ENCODE results near the gene GRHL1.

Gene GRHL1

GRCh38 chr2:9972621-9973479 lies 21.4 kb downstream of the GRHL1 start:
- DNase-seq (ENCODE audit: low read depth), result no peak

GRCh38 chr2:9973690-9974089 lies 22.2 kb downstream of the GRHL1 start:
- no peak for DNase-seq (ENCODE audit: low read depth)

GRCh38 chr2:9974343-9974742 lies 22.9 kb downstream of the GRHL1 start:
- DNase-seq (ENCODE audit: low read depth), result no peak

GRCh38 chr2:9975328-9975727 lies 23.8 kb downstream of the GRHL1 start:
- DNase-seq (ENCODE audit: low read depth), result no peak

GRCh38 chr2:9975805-9976447 lies 24.4 kb downstream of the GRHL1 start:
- no peak for DNase-seq (ENCODE audit: low read depth)

GRCh38 chr2:9979977-9980376 lies 28.5 kb downstream of the GRHL1 start:
- no peak for DNase-seq (ENCODE audit: low read depth)

- no peak for DNase-seq (ENCODE audit: low read depth)
These were observed 29.0 kb downstream of the GRHL1 start for GRCh38 chr2:9980520-9980919.

- DNase-seq (ENCODE audit: low read depth), result no peak
These were observed 30.2 kb downstream of the GRHL1 start for GRCh38 chr2:9981655-9982054.

GRCh38 chr2:9982248-9982647 lies 30.8 kb downstream of the GRHL1 start:
- no peak for DNase-seq (ENCODE audit: low read depth)

GRCh38 chr2:9982891-9983290 lies 31.4 kb downstream of the GRHL1 start:
- no peak for DNase-seq (ENCODE audit: low read depth)

- no peak for DNase-seq (ENCODE audit: low read depth)
These were observed 32.1 kb downstream of the GRHL1 start for GRCh38 chr2:9983401-9984216.

GRCh38 chr2:9984217-9984739 lies 32.8 kb downstream of the GRHL1 start:
- DNase-seq (ENCODE audit: low read depth), result no peak

- no peak for DNase-seq (ENCODE audit: low read depth)
These were observed 33.5 kb downstream of the GRHL1 start for GRCh38 chr2:9984871-9985480.

- DNase-seq (ENCODE audit: low read depth), result no peak
These were observed 34.2 kb downstream of the GRHL1 start for GRCh38 chr2:9985531-9986328.

- no peak for DNase-seq (ENCODE audit: low read depth)
These were observed 36.8 kb downstream of the GRHL1 start for GRCh38 chr2:9988320-9988719.

GRCh38 chr2:9990736-9991135 lies 39.2 kb downstream of the GRHL1 start:
- no peak for DNase-seq (ENCODE audit: low read depth)

GRCh38 chr2:9991221-9991620 lies 39.7 kb downstream of the GRHL1 start:
- no peak for DNase-seq (ENCODE audit: low read depth)

GRCh38 chr2:9991829-9992273 lies 40.4 kb downstream of the GRHL1 start:
- DNase-seq (ENCODE audit: low read depth), result no peak

GRCh38 chr2:9992427-9993187 lies 41.1 kb downstream of the GRHL1 start:
- DNase-seq (ENCODE audit: low read depth), result no peak

GRCh38 chr2:9993488-9994165 lies 42.1 kb downstream of the GRHL1 start:
- no peak for DNase-seq (ENCODE audit: low read depth)
